ENCODE data around the gene HUNK.

The HUNK gene

DNA sequence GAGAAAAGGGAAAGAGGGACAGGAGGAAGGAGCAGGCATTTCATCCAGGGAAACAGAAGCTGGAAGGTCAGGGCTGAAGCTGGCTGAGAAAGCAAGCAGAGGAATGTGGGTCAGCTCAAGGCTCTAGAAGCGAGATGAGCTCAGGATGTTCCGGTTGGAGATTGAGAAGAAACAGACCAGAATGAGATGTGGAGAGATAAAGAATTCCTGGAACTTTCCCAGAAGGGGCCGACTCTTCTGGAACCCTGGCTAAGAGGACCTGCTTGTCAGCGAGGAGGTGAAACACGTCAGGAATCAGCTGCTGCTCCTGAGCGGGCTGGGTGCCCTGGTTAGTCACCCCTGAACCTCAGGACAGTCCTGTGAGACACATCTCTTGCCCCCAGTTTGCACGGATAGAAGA, 75.9 kb downstream of the HUNK start:
- DNase-seq (ENCODE audit: low read depth) = no peak
- TF ChIP-seq, protein P1, sequence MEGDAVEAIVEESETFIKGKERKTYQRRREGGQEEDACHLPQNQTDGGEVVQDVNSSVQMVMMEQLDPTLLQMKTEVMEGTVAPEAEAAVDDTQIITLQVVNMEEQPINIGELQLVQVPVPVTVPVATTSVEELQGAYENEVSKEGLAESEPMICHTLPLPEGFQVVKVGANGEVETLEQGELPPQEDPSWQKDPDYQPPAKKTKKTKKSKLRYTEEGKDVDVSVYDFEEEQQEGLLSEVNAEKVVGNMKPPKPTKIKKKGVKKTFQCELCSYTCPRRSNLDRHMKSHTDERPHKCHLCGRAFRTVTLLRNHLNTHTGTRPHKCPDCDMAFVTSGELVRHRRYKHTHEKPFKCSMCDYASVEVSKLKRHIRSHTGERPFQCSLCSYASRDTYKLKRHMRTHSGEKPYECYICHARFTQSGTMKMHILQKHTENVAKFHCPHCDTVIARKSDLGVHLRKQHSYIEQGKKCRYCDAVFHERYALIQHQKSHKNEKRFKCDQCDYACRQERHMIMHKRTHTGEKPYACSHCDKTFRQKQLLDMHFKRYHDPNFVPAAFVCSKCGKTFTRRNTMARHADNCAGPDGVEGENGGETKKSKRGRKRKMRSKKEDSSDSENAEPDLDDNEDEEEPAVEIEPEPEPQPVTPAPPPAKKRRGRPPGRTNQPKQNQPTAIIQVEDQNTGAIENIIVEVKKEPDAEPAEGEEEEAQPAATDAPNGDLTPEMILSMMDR (IDR thresholded peaks at IDR 0.05; ENCODE audit: insufficient read depth, low read depth, low read length, missing control alignments) = no peak
- H3K4me3 ChIP-seq (ENCODE audit: low read length) = no peak overlapping the region

DNA sequence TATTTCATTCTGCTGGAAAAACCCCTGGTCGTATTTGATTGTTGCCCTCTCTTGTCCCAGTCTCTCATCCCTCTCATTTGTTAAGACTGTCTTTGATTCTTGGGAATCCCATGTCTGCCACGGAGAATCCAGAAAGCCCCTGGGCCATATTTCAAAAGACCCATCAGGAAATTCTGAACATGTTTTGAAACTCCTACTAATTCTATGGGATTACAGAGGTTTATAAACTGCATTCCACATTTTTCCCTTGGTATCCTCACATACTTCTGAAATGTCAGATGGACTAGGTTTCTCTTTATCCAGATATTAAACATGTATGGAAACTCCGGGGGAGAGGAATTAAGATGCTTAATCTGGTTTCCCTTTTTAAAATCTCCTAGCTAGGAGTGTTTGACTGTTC, 80.0 kb downstream of the HUNK start:
- TF ChIP-seq, protein P1 (IDR thresholded peaks at IDR 0.05; ENCODE audit: insufficient read depth, low read depth, low read length, missing control alignments) = no peak
- DNase-seq (ENCODE audit: low read depth) = no peak
- H3K4me3 ChIP-seq (ENCODE audit: low read length) = no peak overlapping the region

DNA sequence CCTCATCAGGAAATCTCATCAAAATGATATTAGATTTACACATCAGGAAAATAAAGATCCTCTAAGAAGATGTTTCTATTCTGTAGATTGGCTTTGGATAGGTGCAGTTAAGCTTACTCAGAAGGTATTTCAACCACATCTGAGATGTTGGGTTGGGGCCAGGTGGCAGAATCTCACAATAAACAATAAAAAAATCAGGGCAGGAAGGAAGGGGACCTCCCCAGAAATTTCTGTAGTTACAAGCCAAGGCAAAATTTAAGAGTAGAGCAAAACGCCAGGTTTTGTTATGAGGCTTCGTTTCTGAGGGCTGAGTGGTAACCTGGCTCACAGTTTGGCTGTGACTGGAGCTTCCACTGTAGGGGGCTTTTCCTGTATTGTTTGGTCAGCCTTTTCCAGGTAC, 84.8 kb downstream of the HUNK start:
- H3K4me3 ChIP-seq (ENCODE audit: low read length) = no peak overlapping the region
- DNase-seq (ENCODE audit: low read depth) = no peak
- TF ChIP-seq, protein P1 (IDR thresholded peaks at IDR 0.05; ENCODE audit: insufficient read depth, low read depth, low read length, missing control alignments) = no peak

DNA sequence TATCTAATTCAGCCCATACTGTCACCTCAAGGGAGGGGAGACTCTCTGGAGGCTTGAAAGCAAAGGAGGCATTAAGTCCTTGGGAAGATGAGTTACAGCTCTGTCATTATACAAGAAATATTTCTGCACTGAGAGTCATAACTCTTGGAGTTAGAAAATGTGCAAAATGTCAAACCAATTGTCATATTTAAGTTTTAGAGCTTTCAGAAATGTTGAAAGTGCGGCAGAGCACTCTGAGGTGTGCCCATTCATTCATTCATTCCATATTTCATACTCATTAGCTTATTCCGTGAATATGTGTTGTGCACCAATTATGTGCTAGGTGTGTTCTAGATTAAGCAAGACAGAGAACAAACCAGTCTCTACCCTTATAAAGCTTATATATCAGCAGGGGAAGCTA, 87.1 kb downstream of the HUNK start:
- no peak overlapping the region for H3K4me3 ChIP-seq (ENCODE audit: low read length)
- no peak for DNase-seq (ENCODE audit: low read depth)

DNA sequence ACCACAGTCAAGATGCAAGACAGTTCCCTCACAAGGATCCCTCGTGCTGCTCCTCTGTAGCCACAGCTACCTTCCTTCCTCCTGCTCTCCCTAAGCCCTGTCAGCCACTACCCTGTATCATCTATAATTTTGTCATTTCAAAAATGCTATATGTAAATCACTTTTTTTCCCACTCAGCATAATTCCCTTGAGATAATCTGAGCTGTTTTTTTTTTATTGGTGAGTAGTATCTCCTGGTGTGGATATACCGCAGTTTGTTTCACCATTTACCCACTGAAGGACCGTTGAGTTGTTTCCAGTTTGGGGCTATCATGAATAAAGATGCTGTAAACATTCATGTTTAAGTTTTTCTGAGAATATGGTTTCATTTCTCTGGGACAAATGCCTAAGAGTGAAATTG, 88.2 kb downstream of the HUNK start:
- TF ChIP-seq, protein P1 (IDR thresholded peaks at IDR 0.05; ENCODE audit: insufficient read depth, low read depth, low read length, missing control alignments) = no peak
- no peak for DNase-seq (ENCODE audit: low read depth)
- H3K4me3 ChIP-seq (ENCODE audit: low read length) = no peak overlapping the region

More for the DNA sequence above, 87.1 kb downstream of the HUNK start:
- TF ChIP-seq, protein P1 (IDR thresholded peaks at IDR 0.05; ENCODE audit: insufficient read depth, low read depth, low read length, missing control alignments) = no peak

DNA sequence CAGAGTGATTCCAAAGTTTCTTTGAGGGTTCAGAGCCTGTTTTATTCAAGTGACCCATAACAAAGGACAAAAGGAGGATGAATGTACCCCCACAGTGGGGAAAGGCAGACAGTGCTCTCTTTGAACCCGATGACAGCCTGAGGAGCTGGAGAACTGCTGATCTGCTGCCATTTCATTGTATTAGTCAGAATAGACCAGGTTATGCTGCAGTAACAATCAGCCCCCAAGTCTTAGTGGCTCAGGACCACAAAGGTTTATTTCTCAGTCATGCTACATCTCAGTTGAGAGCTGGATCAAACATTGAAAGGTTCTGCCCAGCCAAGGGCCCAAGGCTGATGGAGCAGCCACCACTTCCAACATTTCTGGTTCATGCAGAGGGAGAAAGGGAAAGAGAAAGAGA, 88.9 kb downstream of the HUNK start:
- no peak overlapping the region for H3K4me3 ChIP-seq (ENCODE audit: low read length)
- TF ChIP-seq, protein P1 (IDR thresholded peaks at IDR 0.05; ENCODE audit: insufficient read depth, low read depth, low read length, missing control alignments) = no peak
- no peak for DNase-seq (ENCODE audit: low read depth)

DNA sequence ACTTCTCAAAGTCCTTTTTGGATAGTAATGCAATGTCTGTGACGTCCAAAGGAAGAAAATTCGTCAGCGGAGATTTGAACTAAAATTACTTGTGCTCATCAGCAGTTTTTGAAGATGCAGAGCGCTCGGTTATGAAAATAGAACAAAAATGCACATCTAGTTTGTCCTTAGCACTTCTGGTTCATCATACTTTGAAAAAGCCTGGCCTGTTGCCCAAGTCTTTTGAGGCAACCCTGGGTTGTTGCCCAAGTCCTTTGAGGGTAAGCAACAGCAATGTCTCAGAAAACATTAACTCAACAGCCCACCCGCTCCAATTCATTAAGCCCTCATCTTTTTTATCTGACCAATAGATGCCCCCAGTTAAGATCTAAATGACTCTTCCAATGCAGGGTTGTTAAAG, 91.9 kb downstream of the HUNK start:
- DNase-seq (ENCODE audit: low read depth) = no peak
- TF ChIP-seq, protein P1 (IDR thresholded peaks at IDR 0.05; ENCODE audit: insufficient read depth, low read depth, low read length, missing control alignments) = no peak
- no peak overlapping the region for H3K4me3 ChIP-seq (ENCODE audit: low read length)
